Kidney glomerular epithelial cell (primary cell): ENCODE measurements around the gene LRFN4.
"Not testable (repeated sequence)": the region's sequence is repeated elsewhere in the genome, so short reads cannot be mapped to it uniquely, and the experiment has no call there.

Experiments used
- DNase-seq: peaks from one replicate; lab custom pipeline; 2025; lab: John Stamatoyannopoulos, UW

LRFN4 gene

GRCh38 chr11:66856496-66857233 lies at the start of gene LRFN4:
LRFN4 (plus strand) TSS chr11:66857064; CDS start chr11:66857745, 681 bp downstream.
- peak; percentile 28 for DNase-seq

GRCh38 chr11:66809592-66809991 lies 47.3 kb upstream of the LRFN4 start:
- no peak for DNase-seq

DNA sequence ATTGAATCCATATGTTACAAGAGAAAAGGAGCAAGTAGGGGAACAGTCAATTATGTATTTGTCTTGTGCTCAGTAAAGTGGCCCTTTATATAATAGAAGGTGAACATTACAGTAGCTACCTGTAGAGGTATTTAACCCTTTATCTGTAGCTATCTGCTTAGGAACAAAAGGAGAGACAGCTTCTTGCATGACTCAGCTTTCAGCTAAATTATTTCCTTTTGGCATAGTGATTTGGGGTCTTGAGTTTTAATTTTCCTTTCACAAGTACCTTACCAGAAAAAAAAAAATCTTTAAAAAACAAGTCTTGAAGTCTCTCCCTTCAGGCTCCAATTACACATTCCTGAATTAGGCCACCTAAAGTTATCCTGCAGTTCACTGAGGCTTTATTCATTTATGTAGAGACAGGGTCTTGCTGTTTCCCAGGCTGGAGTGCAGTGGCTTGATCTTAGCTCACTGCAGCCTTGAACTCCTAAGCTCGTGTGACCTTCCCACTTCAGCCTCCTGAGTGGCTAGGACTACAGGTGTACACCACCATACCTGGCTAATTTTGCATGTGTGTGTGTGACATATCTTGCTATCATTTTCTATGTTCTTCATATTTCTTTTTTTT lies 46.2 kb upstream of the LRFN4 start:
- DNase-seq, result no peak

DNA sequence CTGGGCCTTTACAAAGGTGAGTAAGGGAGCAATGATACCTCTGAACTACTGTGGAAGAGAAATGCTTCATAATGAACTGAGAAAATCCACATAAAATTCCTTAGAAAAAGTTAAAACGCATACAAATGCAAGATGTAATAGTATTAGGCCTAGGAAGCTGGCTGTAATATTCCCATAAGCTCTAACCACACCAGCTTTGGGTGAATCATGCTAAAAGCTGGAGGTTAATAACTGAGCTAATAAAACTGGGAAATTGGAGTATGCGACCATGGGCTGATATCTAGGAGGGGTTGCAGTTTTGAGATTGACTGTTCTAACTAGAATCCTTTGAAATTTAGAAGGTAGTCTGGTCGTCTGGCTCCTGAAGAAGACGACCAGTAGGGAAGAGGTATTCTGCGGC lies 42.2 kb upstream of the LRFN4 start:
- DNase-seq, result no peak

DNA sequence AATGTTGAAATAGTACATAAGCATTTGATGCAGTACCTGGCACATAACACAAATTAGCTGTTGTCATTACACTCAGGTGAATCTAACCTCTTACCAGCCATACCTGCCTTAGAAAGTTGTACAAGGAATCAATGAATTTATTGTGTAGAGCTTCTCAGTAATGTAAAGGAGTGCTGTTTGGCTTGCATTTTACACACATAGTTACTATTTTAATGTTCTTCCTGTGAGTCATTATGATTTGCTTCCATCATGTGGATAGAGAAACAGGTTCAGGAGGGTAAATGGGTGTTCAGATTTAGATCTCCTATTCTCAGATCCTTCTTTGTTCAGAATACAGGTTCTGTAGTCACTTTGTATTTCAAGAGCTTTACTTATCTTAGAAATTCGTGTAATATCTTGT lies 41.2 kb upstream of the LRFN4 start:
- DNase-seq, result no peak

- no peak for DNase-seq
Measured at GRCh38 chr11:66818231-66818955, 38.5 kb upstream of the LRFN4 start.

GRCh38 chr11:66820381-66820780 lies 36.5 kb upstream of the LRFN4 start:
- no peak for DNase-seq

- DNase-seq, result no peak
Measured at GRCh38 chr11:66820901-66821300, 36.0 kb upstream of the LRFN4 start.

DNA sequence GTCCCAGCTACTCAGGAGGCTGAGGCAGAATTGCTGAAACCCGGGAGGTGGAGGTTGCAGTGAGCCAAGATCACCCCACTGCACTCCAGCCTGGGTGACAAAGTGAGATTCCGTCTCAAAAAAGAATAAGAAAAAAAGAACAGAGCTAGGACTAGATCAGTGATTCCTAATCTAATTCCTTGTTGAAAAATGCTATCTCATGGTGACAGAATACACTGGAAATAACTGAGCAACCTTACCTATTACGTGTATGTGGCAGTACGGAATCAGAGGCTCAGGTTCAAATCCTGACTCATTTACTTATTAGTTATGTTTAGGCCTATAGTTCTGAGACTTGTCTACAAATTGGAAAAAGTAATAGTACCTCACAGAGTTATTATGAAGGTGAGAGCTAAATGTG lies 33.2 kb upstream of the LRFN4 start:
- no peak for DNase-seq

DNA sequence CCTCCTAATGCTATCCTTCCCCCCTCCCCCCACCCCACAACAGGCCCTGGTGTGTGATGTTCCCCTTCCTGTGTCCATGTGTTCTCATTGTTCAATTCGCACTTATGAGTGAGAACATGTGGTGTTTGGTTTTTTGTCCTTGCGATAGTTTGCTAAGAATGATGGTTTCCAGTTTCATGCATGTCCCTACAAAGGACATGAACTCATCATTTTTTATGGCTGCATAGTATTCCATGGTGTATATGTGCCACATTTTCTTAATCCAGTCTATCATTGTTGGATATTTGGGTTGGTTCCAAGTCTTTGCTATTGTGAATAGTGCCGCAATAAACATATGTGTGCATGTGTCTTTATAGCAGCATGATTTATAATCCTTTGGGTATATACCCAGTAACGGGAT lies 32.3 kb upstream of the LRFN4 start:
- DNase-seq, result not testable (repeated sequence)

GRCh38 chr11:66834539-66834845 lies 22.4 kb upstream of the LRFN4 start:
- DNase-seq, result no peak

DNA sequence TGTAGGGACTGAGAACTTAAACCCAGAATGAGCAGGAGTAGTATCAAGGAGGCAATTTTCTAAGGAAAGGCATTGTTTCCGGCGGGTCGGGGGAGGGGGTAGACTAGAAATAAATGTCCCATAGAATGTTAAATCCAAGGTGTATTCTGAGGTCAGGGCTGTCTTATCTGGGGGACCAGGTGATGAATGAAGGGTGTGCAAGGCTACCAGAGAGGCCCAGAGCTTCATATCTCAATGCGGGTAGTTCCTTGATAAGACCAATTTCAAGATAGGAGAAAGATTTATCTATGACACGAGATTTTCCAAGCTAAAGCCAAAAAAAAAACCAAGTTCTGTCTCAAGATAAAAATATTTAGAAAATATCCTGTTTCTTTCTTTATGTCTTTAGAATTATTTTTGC lies 21.9 kb upstream of the LRFN4 start:
- DNase-seq, result no peak

DNA sequence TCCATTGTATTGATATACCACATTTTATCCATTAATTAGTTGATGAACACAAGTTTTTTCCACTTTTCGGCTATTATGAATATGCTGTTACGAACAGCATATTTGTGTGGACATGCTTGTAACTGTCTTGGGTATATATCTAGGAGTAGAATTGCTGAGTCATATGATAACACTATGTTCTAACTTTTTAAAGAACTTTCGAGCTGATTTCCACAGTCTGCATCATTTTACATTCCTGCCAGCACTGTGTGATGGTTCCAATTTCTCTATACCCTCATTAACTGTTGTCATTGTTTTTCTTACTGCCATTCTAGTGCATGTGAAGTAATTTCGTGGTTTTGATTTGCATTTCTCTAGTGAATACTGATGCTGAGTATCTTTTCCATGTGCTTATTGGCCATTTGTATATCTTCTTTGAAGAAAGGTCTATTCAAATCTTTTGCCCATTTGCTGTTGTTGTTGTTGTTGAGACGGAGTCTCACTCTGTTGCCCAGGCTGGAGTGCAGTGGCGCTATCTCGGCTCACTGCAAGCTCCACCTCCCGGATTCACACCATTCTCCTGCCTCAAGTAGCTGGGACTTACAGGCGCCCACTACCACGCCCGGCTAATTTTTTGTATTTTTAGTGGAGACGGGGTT lies 21.0 kb upstream of the LRFN4 start:
- DNase-seq, result no peak

DNA sequence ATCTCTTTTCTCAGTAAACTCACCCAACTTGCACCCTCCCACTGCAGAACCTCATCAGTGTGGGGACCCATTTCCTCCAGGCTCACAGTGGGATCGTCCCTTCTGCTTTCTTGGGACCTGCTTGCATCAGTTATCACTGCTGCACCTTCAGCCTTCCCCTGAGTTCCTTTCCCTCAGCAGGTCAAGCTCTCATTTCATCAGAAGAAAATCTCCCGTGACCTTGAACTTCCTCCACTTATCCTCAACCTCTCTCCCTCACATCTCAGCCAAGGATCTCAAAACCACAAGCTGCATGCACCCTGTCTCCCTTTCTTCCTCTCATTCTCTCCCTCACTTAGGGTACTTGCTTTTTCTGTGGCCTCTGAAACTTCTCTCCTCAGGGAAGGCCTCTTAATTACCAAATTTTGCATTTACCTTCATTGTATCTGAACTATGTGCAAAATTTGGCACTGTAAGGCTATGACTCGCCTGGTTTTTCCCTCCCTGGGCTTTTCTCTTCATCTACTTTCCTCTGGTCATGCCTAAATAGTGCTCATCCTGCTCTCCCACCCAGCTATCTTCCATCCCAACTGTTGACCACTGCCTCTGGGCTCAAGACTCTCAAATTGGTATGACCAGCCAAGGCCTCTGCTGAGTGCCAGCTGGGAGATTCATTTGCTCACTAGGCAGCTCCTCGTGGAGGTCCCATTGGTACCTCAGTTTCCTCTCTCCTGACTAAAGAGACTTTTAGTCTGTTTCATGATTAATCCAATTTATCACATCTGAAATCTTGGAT lies 16.4 kb upstream of the LRFN4 start:
- no peak for DNase-seq

DNA sequence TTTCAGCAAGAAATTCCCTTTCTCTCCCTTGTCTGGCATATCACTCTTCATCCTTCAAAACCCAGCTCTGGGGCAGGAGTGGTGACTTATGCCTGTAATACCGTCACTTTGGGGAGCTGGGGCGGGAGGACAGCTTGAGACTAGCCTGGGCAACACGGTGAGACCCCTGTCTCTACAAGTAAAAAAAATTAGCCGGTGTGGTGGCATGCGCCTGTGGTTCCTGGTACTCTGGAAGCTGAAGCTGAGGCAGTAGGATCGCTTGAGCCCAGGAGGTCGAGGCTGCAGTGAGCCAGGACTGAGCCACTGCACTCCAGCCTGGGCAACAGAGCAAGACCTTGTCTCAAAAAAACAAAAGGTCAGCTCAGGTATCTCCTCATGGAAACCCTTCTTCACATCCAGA lies 15.0 kb upstream of the LRFN4 start:
- DNase-seq, result no peak

- no peak for DNase-seq
Measured at GRCh38 chr11:66842501-66842895, 14.4 kb upstream of the LRFN4 start.

GRCh38 chr11:66842896-66843775 lies 13.7 kb upstream of the LRFN4 start, which contains the start of gene RCE1:
RCE1 (plus strand) TSS chr11:66843441; CDS start chr11:66843456, 15 bp downstream.
- DNase-seq, result peak; percentile 69

DNA sequence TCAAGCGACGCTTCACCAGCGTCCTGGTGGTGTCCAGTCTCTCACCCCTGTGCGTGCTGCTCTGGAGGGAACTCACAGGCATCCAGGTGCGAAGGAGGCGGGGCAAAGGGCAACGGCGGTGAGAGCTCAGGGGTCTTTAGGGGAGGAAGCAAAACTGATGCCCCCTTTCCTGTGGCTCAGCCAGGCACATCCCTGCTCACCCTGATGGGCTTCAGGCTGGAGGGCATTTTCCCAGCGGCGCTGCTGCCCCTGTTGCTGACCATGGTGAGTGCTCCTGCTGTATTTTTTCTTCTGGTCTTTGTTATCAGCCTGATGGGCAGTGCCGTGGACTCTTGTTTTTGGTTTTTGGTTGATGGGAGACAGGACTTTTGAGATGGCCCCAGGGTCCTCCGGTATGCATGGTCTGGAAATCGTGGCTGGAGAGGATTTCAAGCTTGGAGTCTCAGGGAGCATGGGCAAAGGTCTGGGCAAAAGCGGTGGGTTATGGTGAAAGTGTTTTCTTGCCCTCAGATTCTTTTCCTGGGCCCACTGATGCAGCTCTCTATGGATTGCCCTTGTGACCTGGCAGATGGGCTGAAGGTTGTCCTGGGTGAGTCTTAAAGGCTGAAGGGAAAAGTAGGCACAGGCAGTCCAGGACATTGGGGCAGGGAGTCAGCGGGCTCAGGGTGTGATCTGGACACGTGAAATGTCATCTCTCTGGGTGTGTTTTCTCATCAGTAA lies 12.9 kb upstream of the LRFN4 start:
- no peak for DNase-seq

DNA sequence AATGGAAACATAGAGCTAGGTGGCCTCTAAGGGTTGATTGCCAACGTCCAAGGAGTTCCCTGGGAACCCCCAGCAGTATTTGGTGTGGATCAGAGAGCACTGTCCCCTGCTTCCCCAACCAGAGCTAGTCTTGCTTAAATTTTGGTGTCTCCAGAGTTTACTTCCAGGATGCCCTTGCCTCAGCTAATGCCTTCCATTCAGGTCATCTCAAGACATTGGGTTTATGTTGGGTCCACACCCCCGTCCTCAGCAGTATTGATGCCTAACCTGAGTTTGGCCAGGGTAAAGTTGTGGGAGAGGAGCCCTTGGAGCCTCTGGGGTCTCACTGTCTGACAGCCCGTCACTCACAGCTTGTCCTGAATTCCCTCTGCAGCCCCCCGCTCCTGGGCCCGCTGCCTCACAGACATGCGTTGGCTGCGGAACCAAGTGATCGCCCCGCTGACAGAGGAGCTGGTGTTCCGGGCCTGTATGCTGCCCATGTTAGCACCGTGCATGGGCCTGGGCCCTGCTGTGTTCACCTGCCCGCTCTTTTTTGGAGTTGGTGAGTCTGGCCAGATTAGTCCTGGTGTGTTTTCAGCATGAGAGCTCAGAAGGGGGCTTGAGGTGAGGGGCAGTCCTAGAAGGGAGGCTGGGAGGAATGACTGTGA lies 12.2 kb upstream of the LRFN4 start:
- DNase-seq, result no peak
